GM12801 (cell line): ENCODE results near the gene SLC16A5.

Source experiments
- TF ChIP-seq, protein P1 (sequence below): IDR thresholded peaks from one replicate; pipeline ENCODE4 v1.5.1; 2011; ENCODE audit warnings: control low read depth; ENCODE audit not compliant: insufficient read length; ENCODE audit errors: extremely low read depth

Gene SLC16A5

DNA sequence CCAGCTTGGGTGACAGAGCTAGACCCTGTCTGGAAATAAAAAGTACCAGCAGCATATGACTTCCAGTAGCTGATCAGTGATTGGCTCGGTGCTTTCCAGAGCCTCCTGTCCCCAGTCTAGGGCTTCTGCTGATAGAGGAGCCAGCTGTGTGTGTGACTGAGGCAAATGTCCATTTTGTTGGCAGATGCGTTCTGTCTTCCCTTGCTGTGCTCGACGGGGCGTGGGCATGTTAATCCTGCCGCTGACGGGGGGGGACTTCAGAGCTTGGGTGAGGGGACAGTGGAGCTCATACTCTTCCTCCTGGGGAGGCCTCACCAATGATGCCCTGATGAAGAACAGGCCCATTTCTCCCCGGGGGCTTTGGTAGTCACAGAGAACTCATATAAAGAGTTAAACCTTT lies 26.1 kb upstream of the SLC16A5 start:
- TF ChIP-seq, protein P1, sequence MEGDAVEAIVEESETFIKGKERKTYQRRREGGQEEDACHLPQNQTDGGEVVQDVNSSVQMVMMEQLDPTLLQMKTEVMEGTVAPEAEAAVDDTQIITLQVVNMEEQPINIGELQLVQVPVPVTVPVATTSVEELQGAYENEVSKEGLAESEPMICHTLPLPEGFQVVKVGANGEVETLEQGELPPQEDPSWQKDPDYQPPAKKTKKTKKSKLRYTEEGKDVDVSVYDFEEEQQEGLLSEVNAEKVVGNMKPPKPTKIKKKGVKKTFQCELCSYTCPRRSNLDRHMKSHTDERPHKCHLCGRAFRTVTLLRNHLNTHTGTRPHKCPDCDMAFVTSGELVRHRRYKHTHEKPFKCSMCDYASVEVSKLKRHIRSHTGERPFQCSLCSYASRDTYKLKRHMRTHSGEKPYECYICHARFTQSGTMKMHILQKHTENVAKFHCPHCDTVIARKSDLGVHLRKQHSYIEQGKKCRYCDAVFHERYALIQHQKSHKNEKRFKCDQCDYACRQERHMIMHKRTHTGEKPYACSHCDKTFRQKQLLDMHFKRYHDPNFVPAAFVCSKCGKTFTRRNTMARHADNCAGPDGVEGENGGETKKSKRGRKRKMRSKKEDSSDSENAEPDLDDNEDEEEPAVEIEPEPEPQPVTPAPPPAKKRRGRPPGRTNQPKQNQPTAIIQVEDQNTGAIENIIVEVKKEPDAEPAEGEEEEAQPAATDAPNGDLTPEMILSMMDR: no peak

DNA sequence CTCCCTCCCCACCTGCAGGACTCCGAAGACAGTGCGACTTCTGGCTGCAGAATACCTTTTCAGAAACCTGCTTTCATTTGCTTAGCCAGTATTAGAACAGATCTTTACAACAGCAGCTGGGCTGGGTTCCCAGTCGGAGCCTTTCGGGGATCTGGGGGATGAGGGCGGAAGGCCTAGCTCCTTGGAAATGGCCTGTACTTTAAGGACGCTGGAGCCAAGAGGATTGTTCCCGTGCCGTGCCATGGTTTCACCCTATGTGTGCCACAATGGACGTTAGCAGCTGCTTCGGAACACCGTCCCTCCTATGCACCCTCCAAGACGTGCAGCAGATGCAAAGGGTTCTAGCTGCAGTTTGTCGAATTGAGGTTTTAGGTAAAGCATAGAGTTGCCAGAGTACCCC lies 24.6 kb upstream of the SLC16A5 start:
- TF ChIP-seq, protein P1: no peak

DNA sequence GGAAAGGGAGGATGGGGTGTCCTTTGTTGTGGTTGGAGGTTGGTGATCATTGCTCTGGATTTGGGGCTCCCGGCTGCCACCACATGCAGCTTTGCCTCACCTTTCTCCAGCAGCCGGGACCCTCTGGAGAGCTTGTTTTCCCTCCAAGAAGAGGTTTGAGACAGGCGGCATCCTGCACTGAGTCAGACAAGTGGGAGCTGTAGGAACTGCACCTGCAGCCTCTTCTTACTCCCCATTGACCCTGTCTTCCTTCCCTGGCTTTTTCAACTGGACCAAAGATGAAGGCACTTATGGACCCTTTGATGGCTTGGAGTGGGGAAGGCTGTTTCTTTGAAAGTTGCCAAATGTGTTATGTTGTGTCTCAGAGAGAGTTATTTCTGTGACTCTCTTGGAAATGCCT lies 24.1 kb upstream of the SLC16A5 start:
- TF ChIP-seq, protein P1: no peak

DNA sequence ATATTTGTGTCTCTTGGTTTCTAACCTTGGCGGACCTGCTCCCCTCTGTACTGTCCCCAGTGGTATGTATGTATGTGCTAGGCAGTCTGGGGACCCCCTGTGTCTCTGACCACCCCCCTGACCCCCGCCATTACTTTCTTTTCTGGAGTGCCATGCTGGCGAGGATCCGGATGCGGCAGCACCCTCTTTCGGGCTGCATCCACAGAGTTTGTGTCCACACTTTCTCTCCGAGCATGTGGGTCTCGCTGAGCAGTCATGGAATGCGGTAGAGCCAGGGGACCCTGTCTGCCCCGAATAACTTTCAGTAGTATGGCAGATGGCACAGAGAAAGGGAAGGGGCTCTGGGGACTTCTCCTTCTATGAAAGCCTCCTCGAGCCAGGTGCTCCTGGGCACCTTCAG lies 23.7 kb upstream of the SLC16A5 start:
- TF ChIP-seq, protein P1: no peak

DNA sequence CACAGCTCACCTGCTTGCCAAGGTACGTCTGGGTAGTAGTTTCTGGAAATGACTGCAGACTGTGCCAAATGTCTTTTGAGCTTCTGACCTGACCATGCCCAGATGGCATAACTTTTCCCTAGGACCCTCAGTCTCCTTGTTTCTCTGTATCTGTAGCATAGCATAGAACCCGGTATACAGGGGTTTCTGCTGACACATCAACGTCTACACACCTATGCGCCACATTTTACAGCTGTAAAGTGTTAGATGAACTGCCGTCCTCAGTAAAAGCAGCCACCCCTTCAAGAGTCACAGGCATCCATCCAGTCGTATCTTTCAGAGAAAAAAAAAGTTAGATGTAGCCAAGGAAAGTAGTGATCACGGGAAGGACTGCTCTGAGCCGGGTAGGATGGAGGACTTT lies 23.3 kb upstream of the SLC16A5 start:
- TF ChIP-seq, protein P1: no peak

DNA sequence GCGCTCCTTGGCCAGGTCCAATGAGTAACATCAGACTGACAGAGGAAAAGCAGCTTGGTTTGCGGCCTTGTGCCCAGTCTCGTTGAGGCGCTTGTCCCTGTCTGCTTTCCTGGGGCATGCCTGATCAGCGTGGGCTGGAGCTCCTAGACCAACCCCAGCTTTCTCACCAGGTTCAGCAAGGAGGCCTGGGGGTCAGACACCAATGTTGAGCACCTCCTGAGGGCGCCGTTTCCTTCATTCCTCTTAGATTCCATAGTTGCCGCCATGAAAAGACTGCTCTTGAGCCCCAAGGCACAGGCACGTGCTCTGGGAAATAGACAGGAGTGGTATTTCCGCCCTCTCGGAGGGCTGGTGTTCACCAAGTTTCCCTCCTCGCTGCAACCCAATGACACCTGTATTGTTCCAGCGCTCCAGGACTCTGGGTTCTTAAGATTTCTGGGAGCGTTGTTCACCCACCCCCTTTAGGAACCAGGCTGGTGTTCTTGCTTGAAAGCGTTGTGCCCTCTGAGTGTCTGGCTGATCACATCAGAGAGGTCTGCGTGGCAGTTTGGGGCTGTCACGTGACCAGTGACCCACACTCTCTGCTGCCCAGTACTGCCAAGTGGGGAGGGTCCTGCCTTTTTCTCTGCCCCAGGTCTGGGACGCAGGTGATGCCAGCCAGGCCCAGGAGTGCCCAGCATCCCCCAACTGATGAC lies 22.7 kb upstream of the SLC16A5 start:
- TF ChIP-seq, protein P1: no peak

DNA sequence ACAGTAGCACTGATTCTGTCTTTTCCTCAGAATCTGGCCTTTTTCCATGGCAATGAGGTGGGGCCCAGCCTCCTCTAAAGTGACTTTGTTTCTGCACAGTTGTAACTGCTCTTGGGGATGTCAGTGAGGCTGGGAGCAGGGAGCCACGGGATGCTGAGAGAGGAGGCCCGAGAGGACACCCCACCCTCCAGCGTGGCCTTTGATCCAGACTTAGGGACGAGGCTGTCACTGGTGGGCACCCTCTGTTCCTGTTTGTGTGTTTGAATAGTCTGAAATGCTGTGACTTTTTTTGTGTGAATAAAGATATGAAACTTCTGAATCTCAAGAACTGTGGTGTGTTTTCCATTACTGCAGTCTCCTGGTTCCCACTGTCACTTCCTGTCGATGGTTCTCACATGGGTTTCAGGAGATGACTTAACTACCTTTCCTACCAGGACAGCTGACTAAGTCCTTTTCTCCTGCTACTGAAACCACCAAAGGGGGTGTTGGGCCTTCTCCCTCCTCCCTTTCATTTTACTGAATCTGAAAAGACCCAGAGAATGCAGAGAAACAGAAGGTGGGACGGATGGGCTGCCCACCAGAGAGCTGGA lies 22.1 kb upstream of the SLC16A5 start:
- TF ChIP-seq, protein P1: no peak
